Muscle of leg (tissue), 11 donors: ENCODE results near the gene LMF2. TPM values are rescaled to one million over a fixed set of nuclear protein-coding genes. Genes with fewer than 3 reads are reported as not detected.
"Not testable (repeated sequence)": the region's sequence is repeated elsewhere in the genome, so short reads cannot be mapped to it uniquely, and the experiment has no call there.

Source experiments
- DNase-seq: peaks from one replicate; pipeline ENCODE4 v3.0.0; 2013
- H3K27ac ChIP-seq: one replicate; pipeline ENCODE4 v1.5.1; 2013; ENCODE audit warnings: mild to moderate bottlenecking, low read length, control low read depth
- H3K27me3 ChIP-seq: one replicate; pipeline ENCODE4 v1.6.1; 2013; ENCODE audit warnings: low read length; ENCODE audit not compliant: control insufficient read depth, insufficient read depth
- H3K36me3 ChIP-seq: one replicate; pipeline ENCODE4 v1.6.1; 2013; ENCODE audit warnings: low read length; ENCODE audit not compliant: control insufficient read depth, insufficient read depth
- H3K4me1 ChIP-seq: one replicate; pipeline ENCODE4 v1.6.1; 2013; ENCODE audit warnings: low read length; ENCODE audit not compliant: control insufficient read depth, insufficient read depth
- H3K4me3 ChIP-seq: one replicate; pipeline ENCODE4 v1.5.1; 2013; ENCODE audit warnings: low read length, control low read depth
- H3K9me3 ChIP-seq: replicated peaks from 2 replicates; pipeline ENCODE4 v1.6.1; 2013; ENCODE audit warnings: low read depth, low read length; ENCODE audit not compliant: control insufficient read depth
- WGBS: methylation state at CpG from one replicate; pipeline ENCODE4 v1.1.5; 2013; ENCODE audit warnings: missing lambda C conversion rate; ENCODE audit not compliant: insufficient coverage; 5-methylcytosine and 5-hydroxymethylcytosine counted together
- polyA plus RNA-seq, 8 donors: library from polyadenylated mRNA; unstranded; fragments of 120-200 nt; gene quantifications; one replicate each; pipeline versions ENCODE4 v1.2.1 to v1.2.3, GENCODE V29; 2013; ENCODE audit warnings: inconsistent platforms in 1 of 8, low replicate concordance in 1 of 8; ENCODE audit not compliant: insufficient read length in 8 of 8, insufficient read depth in 1 of 8
- total RNA-seq: library from RNA; stranded (reverse); fragments of 120-200 nt; gene quantifications from one replicate; pipeline ENCODE4 v1.2.4, GENCODE V29; 2013

Gene LMF2
- total and polyA plus RNA-seq, 9 donors: 27.0 to 54.1 (median 44.4) TPM

DNA sequence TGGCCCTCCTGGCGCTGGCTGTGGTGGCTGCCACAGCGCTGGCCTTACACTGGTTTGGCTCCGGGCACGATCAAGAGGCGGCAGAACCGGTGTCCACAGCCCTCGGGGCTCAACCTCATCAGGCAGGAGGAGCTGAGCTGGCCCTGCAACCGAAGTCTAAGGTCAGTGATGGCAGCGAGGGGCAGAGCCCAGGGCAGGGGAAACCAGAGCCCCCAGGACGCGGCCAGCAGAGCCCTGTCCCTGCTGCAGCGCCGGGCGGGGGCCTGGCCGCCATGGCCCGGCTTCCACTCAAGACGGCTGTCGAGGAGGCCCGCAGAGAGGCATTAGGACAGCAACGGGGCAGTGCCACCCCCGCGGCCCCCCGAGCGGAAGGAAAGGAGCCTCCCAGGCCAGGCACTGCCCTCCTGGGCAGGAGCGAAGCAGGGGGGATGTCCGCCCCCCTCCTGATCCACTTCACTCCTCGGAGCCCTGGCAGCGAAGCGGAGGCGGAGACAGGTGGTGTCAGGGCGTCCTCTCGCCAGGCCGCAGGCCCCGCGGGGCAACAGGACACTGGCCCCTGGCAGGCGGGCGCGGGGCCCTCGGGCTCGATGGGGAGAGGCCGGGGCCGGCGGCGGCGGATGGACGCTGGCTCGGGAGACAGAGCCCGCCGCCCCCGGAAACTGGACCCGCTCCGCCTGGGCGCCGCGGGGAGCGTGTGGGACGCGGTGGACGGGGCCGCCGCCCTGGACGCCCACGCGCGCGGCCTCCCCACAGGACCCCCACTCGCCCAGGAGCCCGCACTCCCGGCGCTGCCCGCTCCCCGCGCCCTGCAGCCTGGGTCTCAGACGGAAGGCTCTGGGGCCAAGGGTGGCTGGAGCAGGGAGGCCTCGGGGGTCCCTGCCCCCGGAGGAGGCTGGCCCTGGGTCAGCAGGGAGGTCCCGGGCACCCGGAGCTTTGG is 39.1 kb upstream of the LMF2 start:
- H3K36me3 ChIP-seq: no peaks in the 10 kb centered on the region
- H3K27me3 ChIP-seq: peaks cover 78% of the 10 kb centered on the region
- peaks cover 13% of the 10 kb centered on the region for H3K4me1 ChIP-seq
- H3K4me3 ChIP-seq: no peak overlapping the region
- no peak for DNase-seq
- 44% methylated on average over 71 of the region's 78 CpGs for WGBS
- H3K9me3 ChIP-seq: no peaks in the 10 kb centered on the region
- H3K27ac ChIP-seq: no peak overlapping the region

DNA sequence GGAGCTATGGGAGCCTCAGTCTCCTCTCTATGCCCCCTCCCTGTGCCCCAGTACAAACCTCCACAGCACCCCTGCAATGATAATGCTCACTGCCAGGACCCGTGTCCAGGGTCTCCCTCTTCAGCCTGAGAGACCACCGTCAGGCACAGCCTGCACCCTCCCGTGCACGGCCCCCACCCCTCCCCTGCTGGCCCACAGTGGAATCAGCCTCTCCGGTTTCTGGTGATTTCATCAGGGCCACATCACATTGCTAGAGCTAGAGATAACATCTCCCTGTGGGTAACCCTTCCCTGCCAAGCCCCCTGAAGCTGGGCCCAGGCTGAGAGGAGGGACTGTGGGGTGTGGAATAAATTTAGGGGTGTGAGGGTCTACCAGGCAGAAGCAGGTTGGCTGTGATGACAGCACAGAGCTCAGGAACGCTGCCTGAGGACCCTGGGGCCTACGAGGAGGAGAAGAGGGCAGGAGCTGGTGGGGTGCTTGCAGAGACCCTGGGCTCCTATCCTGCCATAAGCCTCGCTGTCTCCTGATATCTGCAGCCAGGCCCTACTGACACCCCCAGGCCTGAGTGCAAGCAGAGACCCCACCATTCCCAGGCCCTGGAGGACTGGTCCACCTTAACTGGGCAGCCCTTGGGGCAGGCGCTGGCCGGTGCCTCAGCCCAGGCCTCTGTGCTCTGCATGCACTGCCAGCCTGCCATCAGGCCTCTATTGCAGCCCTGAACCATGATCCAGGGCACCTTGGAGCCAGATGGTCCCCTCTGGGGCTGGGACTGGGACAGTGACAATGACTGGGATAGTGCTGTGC is 38.2 kb upstream of the LMF2 start, which contains the start of gene KLHDC7B:
KLHDC7B (plus strand) TSS at position 378 of the 804 bp plus-strand sequence; CDS start at position 723, 345 bp downstream.
- 49% methylated on average over 8 of the region's 10 CpGs for WGBS
- no peak for DNase-seq
- peaks cover 76% of the 10 kb centered on the region for H3K27me3 ChIP-seq
- no peaks in the 10 kb centered on the region for H3K36me3 ChIP-seq
- no peak within 1 kb of the TSS for H3K4me3 ChIP-seq
- H3K4me1 ChIP-seq: peaks cover 13% of the 10 kb centered on the region
- no peaks in the 10 kb centered on the region for H3K9me3 ChIP-seq
- no peak within 1 kb of the TSS for H3K27ac ChIP-seq

DNA sequence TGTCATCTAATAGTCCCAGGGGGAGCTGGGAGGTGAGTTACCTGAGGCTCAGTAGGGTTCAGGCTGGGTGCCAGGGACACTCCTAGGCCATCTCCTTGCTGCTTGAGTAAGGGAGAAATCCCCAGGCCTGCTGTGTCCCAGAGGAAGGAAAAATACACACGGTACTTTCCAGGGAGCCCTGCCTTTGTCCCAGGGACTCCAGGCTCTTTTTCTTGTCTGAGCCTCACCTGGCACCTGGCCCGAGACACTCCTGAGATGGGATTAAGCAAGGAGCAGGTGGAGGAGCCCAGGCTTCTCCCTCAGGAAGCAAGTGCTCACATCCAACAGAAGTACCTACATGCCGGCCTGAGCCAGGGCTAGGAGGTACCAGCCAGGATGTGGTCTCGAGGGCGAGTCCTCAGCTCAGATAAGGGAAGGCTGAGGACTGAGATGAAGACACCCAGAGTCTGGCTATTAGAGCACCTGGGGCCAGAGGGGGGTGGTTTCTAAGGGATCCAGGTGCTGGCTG is 37.3 kb upstream of the LMF2 start:
- DNase-seq: no peak
- 71% methylated on average over 2 of the region's 5 CpGs for WGBS
- Histone ChIP-seq H3K27ac (peak overlapping the region; percentile 51), H3K27me3 (peaks cover 71% of the 10 kb centered on the region), H3K36me3 (no peaks in the 10 kb centered on the region), H3K4me3 (no peak overlapping the region), H3K9me3 (no peaks in the 10 kb centered on the region), H3K4me1 (peaks cover 13% of the 10 kb centered on the region)

DNA sequence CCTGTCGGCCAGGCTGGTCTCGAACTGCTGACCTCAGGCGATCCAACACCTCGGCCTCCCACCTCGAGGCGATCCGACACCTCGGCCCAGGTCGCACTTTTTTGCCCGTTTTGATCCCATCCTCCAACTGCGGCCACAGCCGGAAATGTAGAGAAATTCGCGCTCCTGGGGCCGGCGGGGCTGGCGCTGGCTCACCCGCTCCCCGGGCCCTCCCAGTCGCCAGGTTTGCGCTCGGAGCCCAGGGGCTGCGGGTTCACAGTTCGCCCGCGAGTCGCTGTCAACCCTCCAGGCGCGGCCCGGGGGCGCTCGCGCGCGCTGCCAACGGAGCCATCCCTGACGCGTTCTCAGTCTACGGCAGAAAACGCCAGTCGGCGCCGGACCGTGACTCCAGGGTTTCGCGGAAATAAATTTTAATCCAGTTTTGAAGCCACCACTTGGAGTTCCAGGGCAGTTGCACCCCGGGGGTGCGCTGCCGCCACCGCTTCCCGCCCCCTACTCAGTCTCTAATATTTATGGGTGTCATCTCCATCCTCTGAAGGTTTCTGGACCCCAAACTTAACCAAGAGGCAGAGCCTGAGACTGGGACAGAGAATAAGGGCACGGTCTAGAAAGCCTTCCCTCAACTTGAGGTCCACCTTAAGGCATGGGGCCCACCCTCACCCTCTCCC is 36.7 kb upstream of the LMF2 start:
- Histone ChIP-seq H3K27ac (peak overlapping the region; percentile 51), H3K36me3 (no peaks in the 10 kb centered on the region), H3K4me1 (peaks cover 13% of the 10 kb centered on the region), H3K4me3 (no peak overlapping the region), H3K9me3 (no peaks in the 10 kb centered on the region), H3K27me3 (peaks cover 69% of the 10 kb centered on the region)
- DNase-seq: peak; percentile 50
- WGBS: 2% methylated on average over 50 of the region's 52 CpGs

DNA sequence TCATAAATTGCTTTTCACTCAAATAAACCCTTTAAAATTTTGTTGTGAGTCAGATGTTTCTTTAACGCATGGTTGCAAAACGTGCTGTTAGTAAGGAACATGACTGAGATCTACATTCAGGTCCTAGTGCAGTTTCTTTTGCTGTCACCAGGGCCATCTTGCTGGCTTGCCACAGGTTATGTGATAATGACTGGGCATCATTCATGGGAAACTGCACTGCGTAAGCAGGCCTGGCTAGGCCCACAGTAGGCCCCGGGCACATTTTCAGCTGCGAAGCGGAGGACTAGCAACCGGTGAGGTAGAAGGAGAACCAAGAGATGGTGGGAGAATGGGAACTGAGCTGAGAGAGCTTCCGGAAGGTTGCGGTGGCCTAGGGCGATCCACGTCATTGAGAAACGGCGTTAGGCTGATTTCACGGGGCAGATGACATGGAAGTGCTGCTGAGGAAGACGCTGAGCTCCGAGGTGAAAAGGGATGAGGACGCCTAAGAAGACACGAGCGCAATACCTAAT is 35.0 kb upstream of the LMF2 start:
- peaks cover 65% of the 10 kb centered on the region for H3K27me3 ChIP-seq
- WGBS: 82% methylated on average over 13 of the region's 19 CpGs
- H3K9me3 ChIP-seq: no peaks in the 10 kb centered on the region
- H3K27ac ChIP-seq: peak overlapping the region; percentile 67
- H3K36me3 ChIP-seq: no peaks in the 10 kb centered on the region
- DNase-seq: no peak
- peaks cover 9% of the 10 kb centered on the region for H3K4me1 ChIP-seq
- H3K4me3 ChIP-seq: no peak overlapping the region

DNA sequence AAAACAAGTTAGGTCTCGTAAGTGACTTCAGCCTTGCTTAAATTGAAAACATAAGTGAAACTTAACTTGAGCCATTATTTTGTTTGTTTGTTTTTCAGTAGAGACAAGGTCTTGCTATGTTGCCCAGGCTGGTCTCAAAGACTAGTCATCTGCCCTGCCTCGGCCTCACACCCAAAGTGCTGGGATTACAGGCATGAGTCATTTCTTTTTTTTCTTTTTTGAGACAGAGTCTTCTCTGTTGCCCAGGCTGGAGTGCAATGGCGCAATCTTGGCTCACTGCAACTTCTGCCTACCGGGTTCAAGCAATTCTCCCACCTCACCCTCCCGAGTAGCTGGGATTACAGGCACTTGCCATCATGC is 34.1 kb upstream of the LMF2 start:
- H3K4me1 ChIP-seq, H3K4me3 ChIP-seq, H3K36me3 ChIP-seq, DNase-seq, H3K9me3 ChIP-seq: not testable (repeated sequence)
- Histone ChIP-seq H3K27me3 (peaks cover 63% of the 10 kb centered on the region), H3K27ac (peak overlapping the region; percentile 51)
- no CpG with 5 or more reads among the region's 5 CpGs for WGBS

DNA sequence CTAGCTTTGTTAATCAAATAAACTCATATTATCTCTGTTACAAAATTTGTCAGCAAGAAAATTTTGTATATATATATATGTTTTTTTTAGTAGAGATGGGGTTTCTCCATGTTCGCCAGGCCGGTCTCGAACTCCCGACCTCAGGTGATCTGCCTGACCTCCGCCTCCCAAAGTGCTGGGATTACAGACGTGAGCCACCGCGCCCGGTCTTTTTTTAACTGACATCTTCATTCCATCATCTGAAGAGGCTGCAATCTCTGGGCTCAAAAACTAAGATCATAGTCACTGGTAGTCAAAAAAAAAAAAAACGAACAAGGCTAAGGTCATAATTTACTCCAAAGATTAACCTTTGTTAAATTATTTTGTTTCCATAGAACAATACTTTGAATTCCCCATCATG is 32.9 kb upstream of the LMF2 start:
- WGBS: 84% methylated on average over 9 of the region's 10 CpGs

DNA sequence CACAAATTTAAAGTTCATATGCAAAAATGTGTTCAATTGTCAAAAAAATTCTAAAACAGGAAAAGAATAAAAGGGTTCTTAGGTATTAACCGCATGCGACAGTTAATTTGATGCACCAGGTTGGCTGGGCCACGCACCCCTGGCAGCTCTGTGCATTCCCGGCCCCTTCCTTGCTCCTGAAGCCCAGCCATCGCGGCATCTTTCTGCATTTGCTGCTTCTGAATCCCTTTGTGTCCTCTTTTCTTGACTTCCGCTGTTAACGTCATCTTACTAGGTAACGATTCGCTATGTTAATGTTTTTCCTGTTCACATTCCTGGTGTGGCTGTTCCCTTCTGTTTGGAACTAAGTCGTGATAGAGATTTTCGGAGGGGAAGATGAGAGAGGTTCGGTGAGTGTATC is 30.3 kb upstream of the LMF2 start:
- 74% methylated on average over 11 of the region's 13 CpGs for WGBS
- H3K27me3 ChIP-seq: peaks cover 54% of the 10 kb centered on the region
- H3K4me3 ChIP-seq: no peak overlapping the region
- H3K4me1 ChIP-seq: no peaks in the 10 kb centered on the region
- no peaks in the 10 kb centered on the region for H3K9me3 ChIP-seq
- no peaks in the 10 kb centered on the region for H3K36me3 ChIP-seq
- no peak for DNase-seq
- peak overlapping the region; percentile 57 for H3K27ac ChIP-seq

More for the DNA sequence above, 32.9 kb upstream of the LMF2 start:
- Histone ChIP-seq H3K36me3 (no peaks in the 10 kb centered on the region), H3K27ac (peak overlapping the region; percentile 74), H3K4me1 (peaks cover 9% of the 10 kb centered on the region), H3K9me3 (no peaks in the 10 kb centered on the region), H3K27me3 (peaks cover 52% of the 10 kb centered on the region), H3K4me3 (no peak overlapping the region)
- DNase-seq: no peak

DNA sequence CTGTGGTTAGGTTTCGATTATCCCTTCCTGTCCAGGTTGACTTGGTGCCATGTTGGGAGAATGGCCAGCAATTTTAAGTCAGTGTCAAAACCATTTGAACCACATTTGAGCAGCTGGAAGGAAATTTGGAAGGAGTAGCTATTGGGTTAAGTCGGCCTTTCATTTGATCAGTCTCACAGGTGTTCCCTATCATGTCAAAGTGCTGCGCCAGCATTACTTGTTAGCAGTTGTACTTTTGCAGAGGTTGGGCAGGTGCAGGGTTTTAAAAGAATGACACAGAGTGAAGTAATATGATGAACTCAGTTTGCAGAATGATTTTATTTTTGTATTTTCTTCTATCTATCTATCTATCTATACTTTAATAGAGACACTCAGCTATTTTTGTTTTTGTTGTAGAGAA is 28.7 kb upstream of the LMF2 start:
- H3K27me3 ChIP-seq: peaks cover 62% of the 10 kb centered on the region
- peaks cover 13% of the 10 kb centered on the region for H3K4me1 ChIP-seq
- H3K4me3 ChIP-seq: no peak overlapping the region
- DNase-seq: no peak
- no peaks in the 10 kb centered on the region for H3K36me3 ChIP-seq
- no peaks in the 10 kb centered on the region for H3K9me3 ChIP-seq
- WGBS: no CpG with 5 or more reads among the region's 3 CpGs
- no peak overlapping the region for H3K27ac ChIP-seq
